ENCODE results near the gene UGCG. TPM values are rescaled to one million over a fixed set of nuclear protein-coding genes. Genes with fewer than 3 reads are reported as not detected.
"Not testable (repeated sequence)": the region's sequence is repeated elsewhere in the genome, so short reads cannot be mapped to it uniquely, and the experiment has no call there.

Gene UGCG
- 52.1 TPM for total RNA-seq

- peak; percentile 92 for DNase-seq (ENCODE audit: low spot score)
Observed at GRCh38 chr9:111895996-111896941, at the start of gene UGCG. Gene UGCG (plus strand): TSS chr9:111896814. CDS start chr9:111897216, 402 bp downstream.

GRCh38 chr9:111851553-111851952 is 45.1 kb upstream of the UGCG start:
- no peak for DNase-seq (ENCODE audit: low spot score)

GRCh38 chr9:111852291-111852690 is 44.3 kb upstream of the UGCG start:
- no peak for DNase-seq (ENCODE audit: low spot score)

GRCh38 chr9:111853450-111853827 is 43.2 kb upstream of the UGCG start:
- DNase-seq (ENCODE audit: low spot score), result no peak

- no peak for DNase-seq (ENCODE audit: low spot score)
Observed at GRCh38 chr9:111854799-111855198, 41.8 kb upstream of the UGCG start.

GRCh38 chr9:111857555-111858211 is 38.9 kb upstream of the UGCG start:
- no peak for DNase-seq (ENCODE audit: low spot score)

GRCh38 chr9:111860443-111860842 is 36.2 kb upstream of the UGCG start:
- DNase-seq (ENCODE audit: low spot score), result no peak

- DNase-seq (ENCODE audit: low spot score), result no peak
Observed at GRCh38 chr9:111863636-111864035, 33.0 kb upstream of the UGCG start.

GRCh38 chr9:111866976-111867375 is 29.6 kb upstream of the UGCG start:
- no peak for DNase-seq (ENCODE audit: low spot score)

GRCh38 chr9:111868475-111868874 is 28.1 kb upstream of the UGCG start:
- DNase-seq (ENCODE audit: low spot score), result no peak

- no peak for DNase-seq (ENCODE audit: low spot score)
Observed at GRCh38 chr9:111870774-111871498, 25.7 kb upstream of the UGCG start.

- no peak for DNase-seq (ENCODE audit: low spot score)
Observed at GRCh38 chr9:111871499-111871855, 25.1 kb upstream of the UGCG start.

- no peak for DNase-seq (ENCODE audit: low spot score)
Observed at GRCh38 chr9:111872886-111873285, 23.7 kb upstream of the UGCG start.

- no peak for DNase-seq (ENCODE audit: low spot score)
Observed at GRCh38 chr9:111873901-111874300, 22.7 kb upstream of the UGCG start.

- DNase-seq (ENCODE audit: low spot score), result no peak
Observed at GRCh38 chr9:111874500-111874899, 22.1 kb upstream of the UGCG start.

- not testable (repeated sequence) for DNase-seq (ENCODE audit: low spot score)
Observed at GRCh38 chr9:111875291-111875690, 21.3 kb upstream of the UGCG start.

GRCh38 chr9:111875691-111876090 is 20.9 kb upstream of the UGCG start:
- not testable (repeated sequence) for DNase-seq (ENCODE audit: low spot score)

- no peak for DNase-seq (ENCODE audit: low spot score)
Observed at GRCh38 chr9:111876179-111876578, 20.4 kb upstream of the UGCG start.

GRCh38 chr9:111877420-111877819 is 19.2 kb upstream of the UGCG start:
- DNase-seq (ENCODE audit: low spot score), result no peak

GRCh38 chr9:111878946-111879345 is 17.7 kb upstream of the UGCG start:
- no peak for DNase-seq (ENCODE audit: low spot score)

- DNase-seq (ENCODE audit: low spot score), result no peak
Observed at GRCh38 chr9:111886983-111887718, 9.5 kb upstream of the UGCG start.

GRCh38 chr9:111890334-111890733 is 6.3 kb upstream of the UGCG start:
- no peak for DNase-seq (ENCODE audit: low spot score)
